GM19452 (cell line): ENCODE data around the gene PZP.

ENCODE experiments used
- ATAC-seq: cut with Tn5 transposase; IDR thresholded peaks from one replicate; pipeline ENCODE4 v1.9.1; 2021; ENCODE audit not compliant: unreplicated experiment

Gene PZP

GRCh38 chr12:9127484-9127883, 80.7 kb downstream of the PZP start:
- ATAC-seq = no peak

GRCh38 chr12:9124383-9125031, 83.7 kb downstream of the PZP start:
- ATAC-seq = no peak

- no peak for ATAC-seq
These were observed 84.3 kb downstream of the PZP start for GRCh38 chr12:9123781-9124382.

- ATAC-seq = no peak
These were observed 86.0 kb downstream of the PZP start for GRCh38 chr12:9122091-9122609.

- no peak for ATAC-seq
These were observed 87.6 kb downstream of the PZP start for GRCh38 chr12:9120487-9121184.

DNA sequence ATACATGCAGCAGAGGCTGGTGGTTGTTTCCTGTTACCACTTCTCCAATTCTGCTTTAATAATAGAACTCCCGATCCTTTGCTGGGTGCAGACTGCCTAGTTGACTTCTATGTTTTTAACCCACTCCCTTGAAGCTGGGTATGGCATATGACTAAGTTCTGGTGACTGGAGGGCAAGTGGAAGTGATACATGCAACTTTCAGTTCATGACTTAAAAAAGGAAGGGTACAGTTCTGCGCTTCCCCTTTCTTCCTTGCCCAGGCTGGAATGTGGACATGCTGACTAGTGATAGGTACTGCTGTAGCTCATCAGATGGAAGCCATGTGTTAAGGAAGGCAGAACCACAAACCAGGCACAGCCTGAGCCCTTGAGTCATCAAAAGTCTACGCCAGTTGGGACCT, 90.0 kb downstream of the PZP start:
- no peak for ATAC-seq

DNA sequence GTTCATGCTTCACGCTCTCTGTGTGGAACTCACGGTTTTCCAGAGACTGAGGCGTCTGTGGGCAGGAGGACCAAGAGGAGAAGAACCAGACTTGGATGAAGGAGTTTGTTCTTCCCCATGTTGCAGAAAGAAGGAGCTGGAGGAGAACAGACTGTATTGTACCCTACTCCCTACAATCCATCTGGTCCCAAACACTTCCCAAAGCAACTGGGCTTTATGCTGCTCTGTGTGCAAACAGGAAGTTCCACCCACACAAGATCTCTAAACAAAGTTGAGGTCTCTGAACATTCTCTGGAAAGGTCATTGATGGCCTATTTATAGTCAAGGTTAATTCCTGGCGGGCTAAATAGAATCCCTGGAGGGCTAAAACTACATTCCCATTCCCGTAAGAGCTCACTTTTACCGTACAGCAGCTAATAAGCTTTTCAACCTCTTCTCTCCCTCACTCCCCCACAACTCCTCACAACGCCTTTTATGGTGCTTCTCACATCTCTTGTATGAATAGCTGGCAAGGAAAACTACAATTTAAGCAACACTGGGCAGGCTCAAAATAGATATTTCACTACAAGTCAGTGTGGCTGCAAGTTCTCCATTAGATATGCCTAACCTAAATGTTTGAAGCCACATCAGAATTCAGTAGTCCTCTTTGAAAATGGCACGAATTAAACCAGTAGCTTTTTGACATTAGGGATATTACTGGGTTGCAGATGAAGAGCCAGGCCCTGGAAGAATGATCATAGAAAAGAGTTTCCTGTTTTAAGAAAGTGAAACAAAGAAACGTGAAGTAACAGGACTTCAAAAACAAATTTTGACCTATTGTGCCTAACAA, 92.2 kb downstream of the PZP start, which contains the start of gene A2M:
Gene A2M, minus strand, starts transcription at position 189 of the 829 bp plus-strand sequence. Its CDS starts 70 bp downstream, at position 119.
- no peak for ATAC-seq

DNA sequence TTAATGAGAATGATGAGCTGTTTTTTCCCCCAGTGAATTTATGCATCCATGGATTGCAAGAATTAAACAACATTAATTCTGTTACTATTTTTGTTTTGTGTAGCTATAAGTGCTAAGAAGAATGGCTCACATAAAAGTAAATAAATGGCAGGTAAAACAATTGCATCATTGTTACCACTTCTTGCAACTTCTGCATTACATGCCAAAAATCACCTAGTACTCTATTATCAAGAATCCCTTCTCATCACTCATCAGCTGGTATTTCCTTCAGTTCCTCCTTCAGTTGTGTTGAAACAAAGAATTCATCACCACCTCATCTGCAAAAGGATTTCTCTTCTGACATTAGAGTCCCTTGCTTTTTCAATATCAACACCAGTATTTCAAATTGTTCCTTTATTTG, 93.2 kb downstream of the PZP start:
- no peak for ATAC-seq

GRCh38 chr12:9113987-9114309, 94.2 kb downstream of the PZP start:
- ATAC-seq = no peak

GRCh38 chr12:9113296-9113986, 94.8 kb downstream of the PZP start:
- no peak for ATAC-seq

GRCh38 chr12:9112076-9112853, 95.9 kb downstream of the PZP start:
- ATAC-seq = no peak

DNA sequence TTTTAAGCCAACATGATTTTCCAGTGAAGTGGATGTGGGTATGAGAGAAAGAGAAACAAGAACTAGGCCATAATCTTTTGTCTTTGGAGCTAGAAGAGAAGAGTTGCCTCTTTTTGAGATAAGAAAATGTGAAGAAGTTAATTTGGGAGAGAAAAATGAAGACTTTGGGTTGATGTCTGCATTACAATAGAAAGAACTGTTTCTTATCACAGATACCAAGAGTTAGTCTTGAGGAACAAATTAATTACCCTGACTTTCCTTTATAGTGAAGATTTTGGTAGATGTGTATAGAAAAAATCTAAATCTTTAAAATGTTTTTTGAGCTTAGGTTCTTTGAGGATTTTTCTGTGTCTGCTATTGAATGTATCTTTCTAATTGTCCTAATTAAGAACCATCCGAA, 96.7 kb downstream of the PZP start:
- no peak for ATAC-seq

DNA sequence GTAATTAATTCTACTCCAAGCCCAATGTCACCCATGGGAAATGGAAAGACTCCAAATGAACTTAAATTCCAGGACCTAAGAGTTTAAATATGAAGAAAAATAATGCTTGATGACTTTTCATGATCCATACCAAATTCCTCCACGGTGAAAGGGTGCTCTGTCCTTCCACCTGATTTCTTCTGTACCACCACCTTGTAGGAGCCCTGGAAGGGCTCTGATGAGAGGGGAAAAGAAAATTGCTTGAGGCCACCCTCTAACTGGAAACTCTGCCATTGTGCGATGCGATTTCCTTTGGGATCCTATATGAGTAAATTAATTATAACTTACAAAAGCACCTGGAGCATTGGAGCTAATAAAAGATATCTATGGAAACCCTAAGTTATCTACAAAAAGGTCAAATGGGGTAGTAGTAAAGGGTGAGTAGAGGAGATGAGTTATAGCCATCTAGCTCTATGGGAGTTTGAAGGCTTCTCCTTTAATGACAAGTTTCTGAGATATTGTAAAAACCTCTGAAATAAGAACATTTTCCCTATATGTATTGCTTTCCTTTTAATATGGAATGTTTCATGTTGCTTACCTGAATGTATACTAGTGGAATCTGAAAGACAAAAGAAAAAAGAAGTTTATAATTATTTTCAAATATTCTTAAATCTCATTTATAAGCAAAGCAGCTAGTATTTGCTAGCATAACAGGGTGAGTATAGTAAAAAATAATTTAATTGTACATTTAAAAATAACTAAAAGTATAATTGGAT, 98.3 kb downstream of the PZP start:
- no peak for ATAC-seq

GRCh38 chr12:9109213-9109522, 99.0 kb downstream of the PZP start:
- ATAC-seq = no peak

DNA sequence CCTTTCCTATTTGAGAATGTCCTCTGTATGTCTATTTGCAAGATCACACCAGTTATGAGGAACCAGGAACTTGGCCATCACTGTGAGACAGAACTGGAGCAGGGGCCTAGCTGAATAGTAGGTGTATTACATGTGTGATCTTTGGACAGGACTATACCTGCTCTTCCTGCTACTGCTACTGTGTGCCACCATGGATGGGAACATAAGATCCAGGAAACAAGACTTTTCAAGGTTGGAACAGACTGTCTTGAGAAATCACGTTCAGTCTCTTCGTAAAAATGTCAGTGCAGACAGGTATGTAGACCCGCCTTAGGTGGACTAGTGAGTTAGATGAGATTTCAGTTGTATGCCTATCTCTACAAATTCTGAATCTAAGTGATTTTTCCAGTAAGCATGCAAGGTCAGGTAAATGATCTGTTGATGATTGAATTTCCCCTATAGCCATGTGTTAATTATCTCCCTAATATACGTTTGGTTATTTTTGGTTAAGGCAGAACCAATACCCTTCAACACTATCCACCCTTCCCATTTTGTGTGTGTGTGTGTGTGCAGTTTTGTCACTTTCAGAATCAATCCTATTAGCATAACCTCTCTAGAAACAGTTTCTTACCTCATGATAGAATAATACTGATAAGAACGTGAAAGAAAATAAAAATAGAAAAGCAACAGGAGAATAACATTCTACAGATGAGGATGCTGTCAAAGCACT, 99.5 kb downstream of the PZP start:
- ATAC-seq = no peak

DNA sequence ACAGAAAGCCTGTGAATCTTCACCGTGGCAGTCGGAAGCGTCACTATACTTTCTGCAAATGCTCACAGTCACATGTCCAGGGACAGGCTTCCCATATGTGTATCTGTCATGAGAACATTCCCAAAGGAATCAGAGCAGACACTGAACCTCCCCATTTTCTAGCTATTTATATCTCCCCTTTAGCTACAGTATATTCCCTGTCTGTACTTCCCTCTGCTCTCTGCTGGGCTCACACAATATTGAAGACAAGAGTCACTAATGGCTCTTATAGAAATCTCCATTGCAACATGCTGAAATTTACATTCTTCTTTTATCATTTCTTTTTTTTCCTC, 100.7 kb downstream of the PZP start:
- ATAC-seq = no peak

DNA sequence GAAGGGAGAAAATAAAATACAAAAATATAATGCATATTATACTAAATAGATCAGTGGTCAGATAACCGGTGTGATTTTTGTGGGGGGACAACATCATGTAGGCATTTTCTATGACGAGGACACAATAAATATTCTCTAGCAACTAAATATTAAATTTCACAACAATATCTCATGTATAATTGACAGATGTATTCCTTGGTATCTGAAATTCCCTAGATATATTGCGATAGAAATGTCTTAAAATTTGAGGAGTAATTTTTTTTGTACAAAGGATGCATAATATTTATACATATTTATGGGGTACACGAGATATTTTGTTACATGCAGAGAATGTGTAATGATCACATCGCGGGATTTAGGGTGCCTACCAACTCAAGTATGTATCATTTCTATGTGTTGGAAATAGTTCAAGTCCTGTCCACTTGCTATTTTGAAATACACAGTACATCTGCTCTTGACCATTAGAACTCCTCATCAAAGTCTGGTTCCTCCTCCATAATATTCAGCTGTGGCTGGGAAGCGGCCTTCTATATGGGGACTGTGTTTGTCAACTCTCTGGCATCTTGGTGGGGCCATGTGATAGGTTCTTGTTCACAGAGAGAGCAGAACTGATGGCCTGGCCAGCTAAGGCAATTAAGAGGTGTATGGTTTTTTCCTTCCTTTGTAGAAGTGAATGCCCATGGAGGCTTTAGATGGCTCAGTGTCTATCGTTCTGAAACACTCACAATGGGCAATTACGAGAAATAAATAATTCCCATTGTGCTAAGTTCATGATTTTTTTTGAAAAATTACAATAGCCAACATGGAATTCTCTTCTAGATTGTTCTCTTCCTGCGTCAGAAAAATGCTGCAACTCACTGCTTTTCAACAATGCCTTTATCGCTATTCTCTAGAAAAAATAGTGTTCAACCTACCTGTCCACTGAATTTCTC, 101.3 kb downstream of the PZP start:
- no peak for ATAC-seq

DNA sequence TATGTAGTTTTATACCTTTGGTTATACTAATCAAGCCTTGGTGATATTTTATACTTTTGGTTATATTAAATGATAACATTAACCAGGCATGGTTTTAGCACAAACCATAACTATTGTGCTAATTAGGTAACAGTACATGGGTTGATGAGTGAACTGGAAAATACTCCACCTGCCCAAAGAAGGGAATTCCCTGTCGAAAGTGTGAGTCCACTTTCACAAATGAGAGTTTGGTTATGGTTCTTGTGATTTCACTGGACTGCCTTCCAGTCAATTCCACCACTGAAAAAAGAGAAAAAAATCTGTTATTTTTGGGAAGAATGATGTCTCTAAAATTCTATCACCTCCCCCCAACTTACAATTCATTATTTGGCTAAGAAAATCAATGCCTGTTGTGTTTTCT, 102.1 kb downstream of the PZP start:
- ATAC-seq = no peak
